Measurements from ENCODE around the gene ARPC5L.

DNA sequence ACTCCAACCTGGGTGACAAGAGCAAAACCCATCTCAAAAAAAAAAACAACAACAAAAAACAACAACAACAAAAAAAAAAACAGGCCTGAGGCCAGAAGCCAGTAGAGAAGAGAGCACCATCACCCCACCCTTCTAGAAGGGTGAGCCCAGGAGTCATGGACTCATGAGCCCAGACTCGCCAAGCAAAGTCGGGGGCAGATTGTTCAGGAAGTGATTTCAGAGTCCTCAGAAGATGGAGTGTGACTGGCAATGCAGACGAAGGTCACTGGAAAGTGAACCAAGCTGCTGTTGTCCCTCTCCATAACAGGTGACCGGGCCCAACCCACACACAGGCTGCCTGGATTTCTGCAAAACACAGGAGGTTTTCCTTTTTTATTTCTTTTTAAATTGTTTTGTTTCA lies 17.6 kb upstream of the ARPC5L start:
- TF ChIP-seq GABPA (IDR thresholded peaks at IDR 0.05; ENCODE audit: low read depth): no peak
- TF ChIP-seq, protein P1, sequence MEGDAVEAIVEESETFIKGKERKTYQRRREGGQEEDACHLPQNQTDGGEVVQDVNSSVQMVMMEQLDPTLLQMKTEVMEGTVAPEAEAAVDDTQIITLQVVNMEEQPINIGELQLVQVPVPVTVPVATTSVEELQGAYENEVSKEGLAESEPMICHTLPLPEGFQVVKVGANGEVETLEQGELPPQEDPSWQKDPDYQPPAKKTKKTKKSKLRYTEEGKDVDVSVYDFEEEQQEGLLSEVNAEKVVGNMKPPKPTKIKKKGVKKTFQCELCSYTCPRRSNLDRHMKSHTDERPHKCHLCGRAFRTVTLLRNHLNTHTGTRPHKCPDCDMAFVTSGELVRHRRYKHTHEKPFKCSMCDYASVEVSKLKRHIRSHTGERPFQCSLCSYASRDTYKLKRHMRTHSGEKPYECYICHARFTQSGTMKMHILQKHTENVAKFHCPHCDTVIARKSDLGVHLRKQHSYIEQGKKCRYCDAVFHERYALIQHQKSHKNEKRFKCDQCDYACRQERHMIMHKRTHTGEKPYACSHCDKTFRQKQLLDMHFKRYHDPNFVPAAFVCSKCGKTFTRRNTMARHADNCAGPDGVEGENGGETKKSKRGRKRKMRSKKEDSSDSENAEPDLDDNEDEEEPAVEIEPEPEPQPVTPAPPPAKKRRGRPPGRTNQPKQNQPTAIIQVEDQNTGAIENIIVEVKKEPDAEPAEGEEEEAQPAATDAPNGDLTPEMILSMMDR (IDR thresholded peaks at IDR 0.05; ENCODE audit: insufficient read depth, low read length): no peak
